Vagina (tissue), 2 donors: ENCODE results near the gene GOLPH3L.

Experiments
- POLR2AphosphoS5 ChIP-seq, 2 donors: sonication (generic); formaldehyde crosslinking; IDR thresholded peaks; one replicate each; pipeline ENCODE4 v1.9.0; 2017; ENCODE audit warnings: antibody characterized with exemption in 2 of 2, mild to moderate bottlenecking in 2 of 2, low read depth in 1 of 2; ENCODE audit not compliant: insufficient read depth in 1 of 2
- TF ChIP-seq, protein P1 (sequence below), 3 experiments: fragments of 450-650 bp in 2 of 3; fragments of 200-600 bp in 1 of 3; sonication (generic) in 1 of 3; IDR thresholded peaks; one replicate each; pipeline ENCODE4 v1.5.1; 2017 to 2019; ENCODE audit warnings: antibody characterized with exemption in 3 of 3, mild to moderate bottlenecking in 2 of 3, moderate library complexity in 2 of 3

DNA sequence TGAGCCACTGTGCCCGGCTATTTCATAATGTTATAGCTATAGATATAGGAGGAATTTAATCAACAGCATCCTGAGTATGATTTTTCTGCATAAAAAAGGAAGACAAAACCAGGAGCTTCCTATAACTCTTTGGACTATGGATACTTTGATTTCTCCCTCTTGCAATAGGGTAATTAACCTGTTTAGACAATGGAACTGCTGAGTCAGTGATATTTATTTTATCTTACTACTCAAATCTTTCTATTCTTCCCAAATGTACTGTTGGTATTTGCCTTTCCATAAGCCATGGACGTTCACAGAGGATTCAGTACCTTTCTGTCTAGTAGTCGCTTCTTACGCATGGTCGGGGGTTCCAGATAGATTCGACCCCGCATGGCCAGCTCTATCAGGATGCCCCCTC lies 33.6 kb downstream of the GOLPH3L start:
- TF ChIP-seq POLR2AphosphoS5 (IDR thresholded peaks at IDR 0.05; ENCODE audit: insufficient read depth in 1 of 2, low read depth in 1 of 2) = no peak
- TF ChIP-seq, protein P1, sequence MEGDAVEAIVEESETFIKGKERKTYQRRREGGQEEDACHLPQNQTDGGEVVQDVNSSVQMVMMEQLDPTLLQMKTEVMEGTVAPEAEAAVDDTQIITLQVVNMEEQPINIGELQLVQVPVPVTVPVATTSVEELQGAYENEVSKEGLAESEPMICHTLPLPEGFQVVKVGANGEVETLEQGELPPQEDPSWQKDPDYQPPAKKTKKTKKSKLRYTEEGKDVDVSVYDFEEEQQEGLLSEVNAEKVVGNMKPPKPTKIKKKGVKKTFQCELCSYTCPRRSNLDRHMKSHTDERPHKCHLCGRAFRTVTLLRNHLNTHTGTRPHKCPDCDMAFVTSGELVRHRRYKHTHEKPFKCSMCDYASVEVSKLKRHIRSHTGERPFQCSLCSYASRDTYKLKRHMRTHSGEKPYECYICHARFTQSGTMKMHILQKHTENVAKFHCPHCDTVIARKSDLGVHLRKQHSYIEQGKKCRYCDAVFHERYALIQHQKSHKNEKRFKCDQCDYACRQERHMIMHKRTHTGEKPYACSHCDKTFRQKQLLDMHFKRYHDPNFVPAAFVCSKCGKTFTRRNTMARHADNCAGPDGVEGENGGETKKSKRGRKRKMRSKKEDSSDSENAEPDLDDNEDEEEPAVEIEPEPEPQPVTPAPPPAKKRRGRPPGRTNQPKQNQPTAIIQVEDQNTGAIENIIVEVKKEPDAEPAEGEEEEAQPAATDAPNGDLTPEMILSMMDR (IDR thresholded peaks at IDR 0.05) = no peak
